NT2/D1 (cell line): ENCODE measurements around the gene POLR3A.

Experiments
- SUZ12 ChIP-seq: IDR thresholded peaks from 2 replicates; pipeline ENCODE4 v1.6.1; 2011; ENCODE audit not compliant: insufficient read length, insufficient read depth; ENCODE audit errors: extremely low read depth
- YY1 ChIP-seq: IDR thresholded peaks from 2 replicates; pipeline ENCODE4 v1.6.1; 2011; ENCODE audit not compliant: insufficient read length, insufficient read depth

DNA sequence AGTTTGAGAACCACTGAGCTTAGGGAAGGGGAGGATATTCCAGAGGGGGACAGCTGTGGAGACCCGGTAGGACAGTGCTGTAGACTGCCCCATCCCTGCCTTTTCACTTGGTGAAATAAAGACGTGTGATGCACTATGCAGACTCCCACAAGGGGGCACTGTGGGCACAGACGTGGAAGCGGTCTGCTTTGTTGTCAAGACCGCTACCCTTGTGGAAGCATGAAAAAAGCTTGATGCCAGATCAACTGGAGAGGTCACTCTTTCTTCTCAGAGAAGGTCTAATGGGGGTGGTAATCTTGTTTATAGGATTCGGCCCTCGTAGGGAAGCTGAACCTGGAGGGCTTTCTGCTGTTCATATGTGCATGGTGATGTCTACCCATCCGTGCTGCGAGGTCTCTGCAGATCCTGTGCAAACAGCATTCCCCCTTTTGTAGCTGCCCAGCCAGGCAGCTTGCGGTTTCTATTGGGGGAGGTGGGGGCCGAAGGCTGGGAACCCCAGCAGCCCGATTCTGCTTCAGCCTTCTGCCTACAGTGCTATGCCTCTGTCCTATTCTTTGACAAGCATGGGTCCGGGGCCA is 18.1 kb upstream of the POLR3A start:
- TF ChIP-seq YY1 (no peak), SUZ12 (no peak)
